ENCODE results near the gene LUC7L3.
"Not testable (repeated sequence)": the region's sequence is repeated elsewhere in the genome, so short reads cannot be mapped to it uniquely, and the experiment has no call there.

LUC7L3 gene

GRCh38 chr17:50790618-50791017, 71.2 kb downstream of the LUC7L3 start:
- DNase-seq = no peak

GRCh38 chr17:50792132-50792531, 72.7 kb downstream of the LUC7L3 start:
- no peak for DNase-seq

GRCh38 chr17:50793007-50793406, 73.6 kb downstream of the LUC7L3 start:
- no peak for DNase-seq

- DNase-seq = no peak
These were observed 75.0 kb downstream of the LUC7L3 start for GRCh38 chr17:50794361-50794760.

- DNase-seq = peak; percentile 45
These were observed 77.9 kb downstream of the LUC7L3 start for GRCh38 chr17:50797135-50797810.

GRCh38 chr17:50798424-50799288, 79.3 kb downstream of the LUC7L3 start:
- DNase-seq = no peak

GRCh38 chr17:50799582-50799981, 80.2 kb downstream of the LUC7L3 start:
- no peak for DNase-seq

GRCh38 chr17:50800196-50800700, 80.8 kb downstream of the LUC7L3 start:
- no peak for DNase-seq

- DNase-seq = no peak
These were observed 83.5 kb downstream of the LUC7L3 start for GRCh38 chr17:50802609-50803571.

- DNase-seq = no peak
These were observed 84.3 kb downstream of the LUC7L3 start for GRCh38 chr17:50803676-50804075.

- DNase-seq = not testable (repeated sequence)
These were observed 85.5 kb downstream of the LUC7L3 start for GRCh38 chr17:50804749-50805475.

- DNase-seq = no peak
These were observed 86.1 kb downstream of the LUC7L3 start for GRCh38 chr17:50805486-50805885.
